GM19395 (cell line): Measurements from ENCODE around the gene LRP1B.

Experiments
- ATAC-seq: cut with Tn5 transposase; IDR thresholded peaks from one replicate; pipeline ENCODE4 v1.9.1; 2021; ENCODE audit warnings: mild to moderate bottlenecking, moderate library complexity; ENCODE audit not compliant: unreplicated experiment

The LRP1B gene

GRCh38 chr2:141959941-141960340 is 170.9 kb downstream of the LRP1B start:
- ATAC-seq: no peak

- ATAC-seq: no peak
Measured at GRCh38 chr2:141959016-141959415, 171.8 kb downstream of the LRP1B start.

GRCh38 chr2:141957827-141958450 is 172.9 kb downstream of the LRP1B start:
- no peak for ATAC-seq

- ATAC-seq: no peak
Measured at GRCh38 chr2:141957321-141957720, 173.5 kb downstream of the LRP1B start.

- no peak for ATAC-seq
Measured at GRCh38 chr2:141947396-141948114, 183.3 kb downstream of the LRP1B start.

GRCh38 chr2:141946016-141946415 is 184.8 kb downstream of the LRP1B start:
- no peak for ATAC-seq

- no peak for ATAC-seq
Measured at GRCh38 chr2:141943918-141944317, 186.9 kb downstream of the LRP1B start.

- no peak for ATAC-seq
Measured at GRCh38 chr2:141942006-141942789, 188.6 kb downstream of the LRP1B start.

GRCh38 chr2:141941210-141941714 is 189.6 kb downstream of the LRP1B start:
- no peak for ATAC-seq

GRCh38 chr2:141940709-141941108 is 190.1 kb downstream of the LRP1B start:
- no peak for ATAC-seq

GRCh38 chr2:141933226-141933625 is 197.6 kb downstream of the LRP1B start:
- ATAC-seq: no peak

GRCh38 chr2:141932261-141932660 is 198.6 kb downstream of the LRP1B start:
- ATAC-seq: no peak

GRCh38 chr2:141931797-141932196 is 199.0 kb downstream of the LRP1B start:
- ATAC-seq: no peak

GRCh38 chr2:141930803-141931202 is 200.0 kb downstream of the LRP1B start:
- no peak for ATAC-seq

GRCh38 chr2:141929331-141930252 is 201.2 kb downstream of the LRP1B start:
- ATAC-seq: no peak

GRCh38 chr2:141928476-141928875 is 202.3 kb downstream of the LRP1B start:
- ATAC-seq: no peak

- no peak for ATAC-seq
Measured at GRCh38 chr2:141927536-141927935, 203.3 kb downstream of the LRP1B start.

GRCh38 chr2:141925511-141925910 is 205.3 kb downstream of the LRP1B start:
- no peak for ATAC-seq

GRCh38 chr2:141923657-141924056 is 207.2 kb downstream of the LRP1B start:
- no peak for ATAC-seq

- ATAC-seq: peak; percentile 90
Measured at GRCh38 chr2:141911485-141912066, 219.2 kb downstream of the LRP1B start.
